ENCODE data around the gene PTBP3.

The PTBP3 gene

GRCh38 chr9:112168197-112168596 is 165.2 kb downstream of the PTBP3 start:
- Mint-ChIP-seq H3K4me1 (peaks cover 44% of the 10 kb centered on the region), H3K27ac (no peak overlapping the region), H3K27me3 (no peaks in the 10 kb centered on the region), H3K9me3 (no peaks in the 10 kb centered on the region), H3K4me3 (no peak overlapping the region)
- peak; percentile 76 for ATAC-seq
- peak in 1 of 2 donors; percentile 14 for DNase-seq

All from stimulated activated naive CD8-positive, alpha-beta T cell treated with anti-CD3 and anti-CD28 coated beads, Interleukin-15, amount 100 ng/mL, for 72 hours (primary cell).